Measurements from ENCODE around the gene LONP1. TPM values are rescaled to one million over a fixed set of nuclear protein-coding genes. Genes with fewer than 3 reads are reported as not detected.

The LONP1 gene
- polyA plus RNA-seq, 2 of the 4 experiments (the other 2 are of a cell fraction): 42.7 to 68.9 TPM

- WGBS (ENCODE audit: missing lambda C conversion rate): 94% methylated on average over 14 of the region's 22 CpGs
- no peak for TF ChIP-seq EHF (CRISPR knock-in tag; IDR thresholded peaks at IDR 0.05)
- TF ChIP-seq, protein P1, sequence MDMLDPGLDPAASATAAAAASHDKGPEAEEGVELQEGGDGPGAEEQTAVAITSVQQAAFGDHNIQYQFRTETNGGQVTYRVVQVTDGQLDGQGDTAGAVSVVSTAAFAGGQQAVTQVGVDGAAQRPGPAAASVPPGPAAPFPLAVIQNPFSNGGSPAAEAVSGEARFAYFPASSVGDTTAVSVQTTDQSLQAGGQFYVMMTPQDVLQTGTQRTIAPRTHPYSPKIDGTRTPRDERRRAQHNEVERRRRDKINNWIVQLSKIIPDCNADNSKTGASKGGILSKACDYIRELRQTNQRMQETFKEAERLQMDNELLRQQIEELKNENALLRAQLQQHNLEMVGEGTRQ (IDR thresholded peaks at IDR 0.05): no peak
- TF ChIP-seq REST (IDR thresholded peaks at IDR 0.05): no peak
- TF ChIP-seq CBX8 (IDR thresholded peaks at IDR 0.05): no peak
- no peak for TF ChIP-seq RARB (CRISPR knock-in tag; IDR thresholded peaks at IDR 0.05)
- TF ChIP-seq, protein P2, sequence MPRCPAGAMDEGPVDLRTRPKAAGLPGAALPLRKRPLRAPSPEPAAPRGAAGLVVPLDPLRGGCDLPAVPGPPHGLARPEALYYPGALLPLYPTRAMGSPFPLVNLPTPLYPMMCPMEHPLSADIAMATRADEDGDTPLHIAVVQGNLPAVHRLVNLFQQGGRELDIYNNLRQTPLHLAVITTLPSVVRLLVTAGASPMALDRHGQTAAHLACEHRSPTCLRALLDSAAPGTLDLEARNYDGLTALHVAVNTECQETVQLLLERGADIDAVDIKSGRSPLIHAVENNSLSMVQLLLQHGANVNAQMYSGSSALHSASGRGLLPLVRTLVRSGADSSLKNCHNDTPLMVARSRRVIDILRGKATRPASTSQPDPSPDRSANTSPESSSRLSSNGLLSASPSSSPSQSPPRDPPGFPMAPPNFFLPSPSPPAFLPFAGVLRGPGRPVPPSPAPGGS (IDR thresholded peaks at IDR 0.05): no peak
- no peak for TF ChIP-seq JUNB (IDR thresholded peaks at IDR 0.05)
- TF ChIP-seq HOXA7 (CRISPR knock-in tag; IDR thresholded peaks at IDR 0.05): no peak
- TF ChIP-seq, protein P3, sequence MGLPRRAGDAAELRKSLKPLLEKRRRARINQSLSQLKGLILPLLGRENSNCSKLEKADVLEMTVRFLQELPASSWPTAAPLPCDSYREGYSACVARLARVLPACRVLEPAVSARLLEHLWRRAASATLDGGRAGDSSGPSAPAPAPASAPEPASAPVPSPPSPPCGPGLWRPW (IDR thresholded peaks at IDR 0.05): no peak
- TF ChIP-seq FOSL2 (IDR thresholded peaks at IDR 0.05): no peak
- TF ChIP-seq FOSL2 (CRISPR knock-in tag; IDR thresholded peaks at IDR 0.05): no peak
- no peak for TF ChIP-seq TP53 (CRISPR knock-in tag; IDR thresholded peaks at IDR 0.05)
- no peak for TF ChIP-seq RFX5 (IDR thresholded peaks at IDR 0.05)
- no peak for TF ChIP-seq KDM5A (IDR thresholded peaks at IDR 0.05)
- TF ChIP-seq NR3C1 (IDR thresholded peaks at IDR 0.05): no peak
- Histone ChIP-seq H3K4me3 (no peak overlapping the region), H3K9me3 (no peaks in the 10 kb centered on the region), H3K4me2 (no peak overlapping the region), H3K4me1 (0 out of 3 replicates have a peak, but pooled peaks cover 3% of the 10 kb centered on the region), H3K27ac (no peak overlapping the region)
- ATAC-seq: no peak
- FAIRE-seq: no peak
- no peak for DNase-seq (ENCODE audit: low read depth in 1 of 2, low spot score in 1 of 2)
- POLR2A ChIA-PET: interaction anchor here (1.6 kb wide), 1 partner anchor 11 kb away, joined by 4 read pairs; the partner anchor contains the start of gene RPL36
- CTCF ChIA-PET: interaction anchor here (0.7 to 1.4 kb wide), 3 partner anchors 10 to 66 kb away, joined by 3 to 4 read pairs (median 4); partner anchors contain the start of gene RPL36
Observed at GRCh38 chr19:5700455-5701092, 19.4 kb downstream of the LONP1 start.

GRCh38 chr19:5698635-5699422, 21.1 kb downstream of the LONP1 start:
- Histone ChIP-seq H3K27ac (no peak overlapping the region), H3K4me1 (0 out of 3 replicates have a peak, but pooled peaks cover 3% of the 10 kb centered on the region), H3K9me3 (no peaks in the 10 kb centered on the region), H3K4me2 (no peak overlapping the region), H3K4me3 (no peak overlapping the region)
- peak in 1 of 2 experiments; percentile 6; a peak in 2 of 6 replicates for ATAC-seq
- DNase-seq (ENCODE audit: low read depth in 1 of 2, low spot score in 1 of 2): no peak
- FAIRE-seq: no peak
- WGBS (ENCODE audit: missing lambda C conversion rate): 95% methylated on average over 21 of the region's 38 CpGs
- CTCF ChIA-PET: interaction anchor here (1.5 kb wide), 1 partner anchor 12 kb away, joined by 5 read pairs; no protein-coding TSS in a partner anchor
- TF ChIP-seq KDM5A (IDR thresholded peaks at IDR 0.05) (no peak), HDAC2 (IDR thresholded peaks at IDR 0.05) (no peak), ATOH8 (CRISPR knock-in tag; IDR thresholded peaks at IDR 0.05; ENCODE audit: low read depth) (no peak), GATA3 (IDR thresholded peaks at IDR 0.05; ENCODE audit: borderline replicate concordance) (no peak), RARB (CRISPR knock-in tag; IDR thresholded peaks at IDR 0.05) (no peak), EHMT2 (IDR thresholded peaks at IDR 0.05; ENCODE audit: low read depth) (no peak), RAD21 (conservative IDR thresholded peaks at IDR 0.05 in 1 of 2, IDR thresholded peaks at IDR 0.05 in 1 of 2) (no peak)
- TF ChIP-seq, protein P3 (IDR thresholded peaks at IDR 0.05): no peak
- POLR2A ChIA-PET: interaction anchor here (1.2 to 1.3 kb wide), 2 partner anchors 9 to 10 kb away, joined by 3 read pairs; no protein-coding TSS in a partner anchor

All from A549 (cell line).